H54 (cell line): Measurements from ENCODE around the gene SUSD1.
A peak's percentile ranks its signal among the peaks of the same experiment; 100 is the strongest.

Source experiments
- DNase-seq: peaks from one replicate; pipeline ENCODE4 v3.0.0; 2011; ENCODE audit warnings: low spot score, mixed read lengths; ENCODE audit not compliant: insufficient read length
- FAIRE-seq: peaks from 3 replicates; lab custom pipeline; 2011; peaks lifted over from hg19 to GRCh38; lab: Jason Lieb, UNC
- POLR2A ChIP-seq: IDR thresholded peaks from 2 replicates; pipeline ENCODE4 v1.6.1; 2011; ENCODE audit warnings: low read depth, mild to moderate bottlenecking, low read length

The SUSD1 gene

GRCh38 chr9:112064871-112065270 lies 110.2 kb downstream of the SUSD1 start:
- FAIRE-seq = no peak
- DNase-seq = no peak
- no peak for TF ChIP-seq POLR2A

GRCh38 chr9:112063586-112063985 lies 111.5 kb downstream of the SUSD1 start:
- no peak for FAIRE-seq
- no peak for TF ChIP-seq POLR2A

GRCh38 chr9:112063151-112063550 lies 111.9 kb downstream of the SUSD1 start:
- no peak for DNase-seq
- FAIRE-seq = no peak
- no peak for TF ChIP-seq POLR2A

More at GRCh38 chr9:112063586-112063985, 111.5 kb downstream of the SUSD1 start:
- no peak for DNase-seq

DNA sequence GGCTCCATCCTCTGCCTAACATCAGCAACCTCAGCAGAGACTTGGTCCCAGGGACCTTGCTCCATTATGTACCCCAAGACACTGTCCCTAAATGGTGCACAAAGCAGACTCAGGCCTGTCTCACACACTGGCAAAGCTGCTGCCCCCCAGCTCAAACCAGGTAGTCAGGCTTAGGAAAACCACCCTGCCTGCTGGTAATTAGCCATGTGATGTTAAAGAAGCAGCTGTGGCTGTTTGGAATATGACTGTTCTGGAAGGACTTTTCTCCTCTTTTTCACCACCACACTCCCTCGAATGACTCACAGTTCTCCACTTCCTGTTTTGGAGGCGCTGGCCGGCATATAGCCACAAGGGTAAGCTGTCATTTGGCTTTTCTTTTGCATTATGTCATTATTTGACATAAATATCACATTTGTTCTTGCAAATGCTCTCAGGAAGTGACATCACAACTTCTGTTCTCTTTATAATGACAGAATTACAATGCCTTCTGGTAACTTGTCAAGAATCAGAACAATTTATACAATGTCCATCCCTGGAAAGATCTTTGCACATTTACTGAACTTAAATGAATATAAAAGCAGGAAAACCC lies 113.9 kb downstream of the SUSD1 start:
- FAIRE-seq (peak; percentile 95), DNase-seq (peak; percentile 61)
- TF ChIP-seq POLR2A = no peak

GRCh38 chr9:112059966-112060320 lies 115.2 kb downstream of the SUSD1 start:
- no peak for TF ChIP-seq POLR2A
- FAIRE-seq (no peak), DNase-seq (no peak)

DNA sequence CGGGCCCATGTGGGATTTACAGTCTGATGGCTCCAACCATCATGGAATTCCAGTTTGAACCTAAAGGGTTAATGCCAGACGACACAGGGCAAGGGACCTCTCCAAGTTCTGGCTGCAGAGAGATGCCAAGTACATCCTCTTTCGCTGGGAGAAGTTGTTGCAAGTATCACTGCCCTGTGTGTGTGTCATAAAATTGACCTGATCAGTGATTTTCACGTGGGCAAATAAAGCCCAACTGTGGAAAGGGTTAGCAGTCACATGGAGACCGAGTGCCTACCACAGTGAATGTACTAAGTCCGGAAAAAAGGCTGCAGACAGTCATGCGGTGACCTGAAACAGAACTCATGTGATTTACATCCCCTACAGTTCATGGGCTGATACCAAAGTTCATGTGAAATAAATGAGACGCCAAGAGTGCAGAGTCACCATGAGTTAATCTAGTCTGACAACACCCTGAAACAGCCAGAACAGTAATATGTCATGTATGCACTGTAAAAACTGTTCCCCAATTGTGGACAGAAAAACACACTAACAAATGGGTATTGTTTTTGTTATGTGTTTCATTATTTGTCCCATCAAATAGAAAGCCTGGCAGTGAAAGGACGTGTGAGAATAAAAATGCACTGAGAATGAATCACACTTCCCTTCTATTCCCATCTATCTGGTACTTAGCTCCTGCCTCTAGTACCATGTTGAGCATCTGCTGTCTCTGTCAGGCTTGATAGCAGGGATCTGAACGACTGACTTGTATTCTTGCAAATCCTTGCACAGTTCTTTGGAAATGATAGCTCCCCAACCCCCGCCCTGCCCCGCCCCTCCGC lies 115.7 kb downstream of the SUSD1 start:
- no peak for TF ChIP-seq POLR2A
- DNase-seq = peak; percentile 40
- FAIRE-seq = peak; percentile 97

GRCh38 chr9:112056996-112057395 lies 118.1 kb downstream of the SUSD1 start:
- TF ChIP-seq POLR2A = no peak
- DNase-seq (no peak), FAIRE-seq (no peak)

- no peak for TF ChIP-seq POLR2A
- FAIRE-seq = no peak
- DNase-seq = no peak
Measured at GRCh38 chr9:112054916-112055315, 120.2 kb downstream of the SUSD1 start.

DNA sequence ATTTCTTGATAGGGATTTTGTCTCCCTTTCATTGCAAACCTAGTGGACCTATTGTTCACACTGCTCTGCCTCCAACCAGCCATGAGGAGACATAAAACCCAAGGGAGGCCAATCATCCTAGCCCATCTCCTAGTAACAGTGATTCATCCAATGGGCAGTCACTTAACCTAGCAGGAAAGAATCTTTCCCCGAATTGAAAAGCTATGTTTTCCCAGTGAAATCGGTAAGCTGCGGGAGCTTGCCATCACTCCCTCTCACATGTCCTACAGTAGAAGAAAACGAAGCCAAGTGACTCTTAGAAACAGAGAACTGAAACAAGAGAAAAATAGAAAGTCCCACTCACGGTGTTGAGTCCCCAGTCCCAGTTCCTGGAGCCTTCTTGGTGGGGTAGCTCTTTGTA lies 123.3 kb downstream of the SUSD1 start:
- peak; percentile 66 for FAIRE-seq
- no peak for DNase-seq
- TF ChIP-seq POLR2A = no peak

GRCh38 chr9:112050544-112051475 lies 124.3 kb downstream of the SUSD1 start:
- TF ChIP-seq POLR2A = no peak
- DNase-seq (no peak), FAIRE-seq (peak; percentile 100)

DNA sequence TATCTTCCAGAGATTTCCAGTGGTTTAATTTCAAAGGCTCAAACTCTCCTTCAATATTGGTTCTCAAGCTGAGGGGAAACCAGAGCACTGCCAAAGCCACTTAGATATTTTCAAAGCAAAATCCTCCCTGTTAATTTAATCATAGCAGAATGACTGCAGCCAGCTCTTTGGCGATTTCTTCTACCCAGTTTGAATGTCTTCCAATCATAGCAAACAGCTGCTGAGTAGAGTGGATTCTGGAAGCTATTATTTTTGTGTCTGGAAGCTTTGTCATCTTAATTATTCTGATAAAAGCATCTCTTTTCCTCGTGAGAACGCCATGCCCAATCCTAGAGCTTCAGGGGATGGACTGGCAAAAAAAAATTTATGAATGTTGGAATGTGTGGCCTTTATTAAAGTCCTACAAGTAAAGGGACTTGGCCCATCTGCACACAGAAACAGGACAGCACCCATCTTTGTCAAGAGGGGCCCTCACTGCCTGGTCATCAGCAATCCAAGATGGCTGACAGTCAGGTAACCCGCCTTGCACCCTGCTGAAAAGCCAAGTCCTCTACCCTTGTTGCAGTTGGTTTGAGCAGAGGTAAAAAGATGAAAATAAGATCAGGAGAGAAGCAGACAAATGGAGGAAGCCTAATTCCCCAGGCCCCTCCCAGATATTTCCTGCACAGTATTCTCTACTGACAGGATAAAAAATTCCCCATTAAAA lies 125.1 kb downstream of the SUSD1 start:
- no peak for FAIRE-seq
- DNase-seq = no peak
- no peak for TF ChIP-seq POLR2A

GRCh38 chr9:112048924-112049691 lies 126.0 kb downstream of the SUSD1 start:
- no peak for TF ChIP-seq POLR2A
- DNase-seq = no peak
- FAIRE-seq = peak; percentile 72

GRCh38 chr9:112047538-112048066 lies 127.5 kb downstream of the SUSD1 start:
- DNase-seq = no peak
- no peak for TF ChIP-seq POLR2A
- peak; percentile 74 for FAIRE-seq
